Mesodermal cell (in vitro differentiated cells): Measurements from ENCODE around the gene CD300LG.

Experiments used
- H3K27ac ChIP-seq: 2 replicates; pipeline ENCODE4 v1.7.0; 2013; ENCODE audit warnings: mild to moderate bottlenecking, low read depth, low read length, moderate library complexity; ENCODE audit not compliant: severe bottlenecking
- H3K36me3 ChIP-seq: 2 replicates; pipeline ENCODE4 v1.7.1; 2013; ENCODE audit warnings: mild to moderate bottlenecking, low read length, moderate library complexity; ENCODE audit not compliant: control insufficient read depth, insufficient read depth
- H3K4me1 ChIP-seq: one replicate; pipeline ENCODE4 v1.7.1; 2013; ENCODE audit warnings: mild to moderate bottlenecking, low read length; ENCODE audit not compliant: insufficient read depth, control insufficient read depth, poor library complexity, severe bottlenecking
- H3K4me3 ChIP-seq: 2 replicates; pipeline ENCODE4 v1.7.0; 2013; ENCODE audit warnings: low read length, control low read depth, mild to moderate bottlenecking; ENCODE audit not compliant: insufficient read depth, poor library complexity, severe bottlenecking; ENCODE audit errors: extremely low read depth
- H3K9me3 ChIP-seq: 2 replicates; pipeline ENCODE4 v1.7.1; 2013; ENCODE audit warnings: mild to moderate bottlenecking, low read length, moderate library complexity; ENCODE audit not compliant: control insufficient read depth
- WGBS, 2 experiments: methylation state at CpG; one replicate each; pipeline ENCODE4 v1.1.5; 2013; ENCODE audit warnings: missing lambda C conversion rate in 2 of 2; ENCODE audit not compliant: insufficient coverage in 2 of 2; 5-methylcytosine and 5-hydroxymethylcytosine counted together

CD300LG gene

DNA sequence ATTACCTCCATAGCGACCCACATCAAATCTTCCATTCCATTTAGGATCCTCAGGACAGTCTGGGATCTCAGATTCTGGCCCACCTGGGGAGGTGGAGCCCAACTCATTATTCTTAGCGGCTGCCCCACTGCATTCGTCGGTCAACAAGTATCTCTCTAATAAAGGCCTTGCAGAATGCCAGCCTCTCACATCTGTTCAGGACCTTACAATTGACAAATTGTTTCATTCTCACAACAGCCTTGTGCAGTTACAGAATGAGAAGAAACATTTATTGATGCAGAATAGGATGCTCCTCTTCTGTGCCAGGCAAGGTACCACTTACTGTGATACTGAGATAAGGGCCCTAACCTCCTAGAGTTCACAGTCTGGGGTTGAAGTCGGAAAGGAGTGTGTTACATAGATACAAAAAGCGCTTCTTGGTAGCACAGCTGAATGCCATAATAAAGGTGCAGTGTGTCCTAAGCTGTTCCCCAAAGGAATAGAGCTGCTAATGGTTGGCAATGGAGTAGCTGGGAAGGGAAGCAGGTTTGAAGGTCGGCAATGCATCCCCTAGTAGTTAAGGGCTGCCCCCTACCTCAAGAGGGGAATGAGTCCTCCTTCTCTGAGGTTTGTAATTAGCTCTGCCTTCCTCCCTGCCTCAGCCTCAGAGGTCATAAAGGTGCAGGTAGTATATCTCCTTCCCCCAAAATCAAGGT, 62.7 kb downstream of the CD300LG start:
- peaks cover 13% of the 10 kb centered on the region for H3K4me1 ChIP-seq
- no peaks in the 10 kb centered on the region for H3K36me3 ChIP-seq
- H3K9me3 ChIP-seq: no peaks in the 10 kb centered on the region
- no peak overlapping the region for H3K27ac ChIP-seq
- H3K4me3 ChIP-seq: no peak overlapping the region
- 64 to 77% methylated on average over 6 to 7 of the region's 7 CpGs for WGBS, 2 experiments

DNA sequence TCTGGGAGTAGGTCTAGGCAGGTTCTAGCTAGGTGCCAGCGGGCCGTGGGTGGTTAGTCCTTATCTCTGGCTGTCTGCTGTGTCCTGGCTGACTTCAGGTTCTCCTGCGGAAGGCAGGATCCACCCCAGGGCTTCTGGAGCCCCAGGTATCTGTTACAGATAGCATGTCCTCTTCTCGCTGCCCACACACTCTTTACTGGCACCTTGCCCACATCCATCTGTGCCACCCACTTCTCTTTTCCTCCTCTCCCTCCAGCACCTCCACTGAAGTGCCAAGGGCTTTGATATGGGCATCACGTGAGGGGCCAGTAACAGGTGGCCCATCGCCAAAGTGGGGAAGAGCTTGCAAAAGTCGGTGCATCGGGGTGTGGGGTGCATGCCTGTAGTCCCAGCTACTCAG, 64.9 kb downstream of the CD300LG start:
- Histone ChIP-seq H3K4me1 (peaks cover 4% of the 10 kb centered on the region), H3K9me3 (no peaks in the 10 kb centered on the region), H3K4me3 (no peak overlapping the region), H3K27ac (no peak overlapping the region), H3K36me3 (no peaks in the 10 kb centered on the region)
- 89 to 90% methylated on average over 8 of the region's 8 CpGs for WGBS, 2 experiments

DNA sequence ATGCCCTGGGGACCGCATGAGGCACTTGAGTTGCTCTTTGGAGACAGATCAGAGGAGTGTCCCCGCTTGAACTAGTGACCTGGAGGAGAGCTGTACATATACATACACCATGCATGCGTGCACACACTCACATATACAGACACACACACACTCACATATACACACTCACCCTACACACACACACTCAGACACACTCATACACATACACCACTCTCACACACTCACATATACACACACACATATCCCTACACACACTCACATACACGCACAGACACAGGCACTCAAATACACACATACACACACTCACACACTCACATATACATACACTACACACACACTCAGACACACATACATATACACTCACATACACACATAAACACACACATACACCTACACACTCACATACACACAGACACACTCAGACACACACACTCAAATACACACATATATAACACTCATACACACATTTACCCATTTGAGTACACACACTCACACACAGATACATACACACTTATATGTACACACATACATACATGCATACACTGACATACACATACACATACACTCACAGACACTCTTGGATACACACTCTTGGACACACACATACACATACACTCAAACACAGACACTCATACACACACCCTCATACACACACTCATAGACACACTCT, 65.8 kb downstream of the CD300LG start:
- H3K9me3 ChIP-seq: no peaks in the 10 kb centered on the region
- H3K4me1 ChIP-seq: peaks cover 2% of the 10 kb centered on the region
- no peak overlapping the region for H3K27ac ChIP-seq
- no peaks in the 10 kb centered on the region for H3K36me3 ChIP-seq
- no peak overlapping the region for H3K4me3 ChIP-seq
- WGBS, 2 experiments: 0 to 60% methylated on average over 1 to 4 of the region's 4 CpGs
